DOHH2 (cell line): Measurements from ENCODE around the gene ABCG1.

ENCODE experiments used
- H3F3A ChIP-seq: fragments of 200-600 bp; sonication (generic), shearing (Covaris generic); 2 replicates; pipeline ENCODE4 v1.6.0; 2016; ENCODE audit warnings: antibody characterized with exemption, mild to moderate bottlenecking; ENCODE audit not compliant: control insufficient read depth, insufficient read depth
- H3K27ac ChIP-seq: fragments of 200-600 bp; sonication (generic); 2 replicates; pipeline ENCODE4 v1.5.1; 2014; ENCODE audit warnings: low read depth, mild to moderate bottlenecking, low read length, moderate library complexity
- H3K27me3 ChIP-seq: fragments of 200-600 bp; sonication (generic); 2 replicates; pipeline ENCODE4 v1.6.1; 2014; ENCODE audit warnings: mild to moderate bottlenecking, low read length, mixed read lengths; ENCODE audit not compliant: control insufficient read depth
- H3K36me3 ChIP-seq: fragments of 200-600 bp; sonication (generic); 2 replicates; pipeline ENCODE4 v1.6.1; 2014; ENCODE audit warnings: mild to moderate bottlenecking, low read length, moderate library complexity, mixed read lengths; ENCODE audit not compliant: control insufficient read depth
- H3K4me1 ChIP-seq: fragments of 200-600 bp; sonication (generic); 2 replicates; pipeline ENCODE4 v1.6.1; 2014; ENCODE audit warnings: mild to moderate bottlenecking, low read length, mixed read lengths; ENCODE audit not compliant: control insufficient read depth
- H3K4me2 ChIP-seq: fragments of 200-600 bp; sonication (generic); 2 replicates; pipeline ENCODE4 v1.6.0; 2014; ENCODE audit warnings: mild to moderate bottlenecking, low read length, moderate library complexity
- H3K4me3 ChIP-seq: fragments of 200-600 bp; sonication (generic); 2 replicates; pipeline ENCODE4 v1.5.1; 2014; ENCODE audit warnings: mild to moderate bottlenecking, low read length, mixed read lengths
- H3K79me2 ChIP-seq: fragments of 200-600 bp; sonication (generic); 2 replicates; pipeline ENCODE4 v1.6.1; 2014; ENCODE audit warnings: mild to moderate bottlenecking, low read length, mixed read lengths; ENCODE audit not compliant: control insufficient read depth
- H3K9me2 ChIP-seq: fragments of 200-600 bp; sonication (generic); replicated peaks from 2 replicates; pipeline ENCODE4 v1.6.1; 2014; ENCODE audit warnings: mild to moderate bottlenecking, low read length, mixed read lengths; ENCODE audit not compliant: control insufficient read depth
- H3K9me3 ChIP-seq: fragments of 200-600 bp; sonication (generic); 2 replicates; pipeline ENCODE4 v1.6.1; 2014; ENCODE audit warnings: antibody characterized with exemption, low read length, mixed read lengths; ENCODE audit not compliant: control insufficient read depth, insufficient read depth
- H4K20me1 ChIP-seq: fragments of 200-600 bp; sonication (generic); 2 replicates; pipeline ENCODE4 v1.6.0; 2014; ENCODE audit warnings: low read depth, mild to moderate bottlenecking, antibody characterized with exemption, low read length, moderate library complexity; ENCODE audit not compliant: control insufficient read depth, insufficient read depth
- CTCF ChIP-seq: fragments of 200-600 bp; sonication (generic); IDR thresholded peaks from one replicate; pipeline ENCODE4 v1.5.1; 2014; ENCODE audit warnings: antibody characterized with exemption, mild to moderate bottlenecking, low read depth, low read length; ENCODE audit not compliant: poor library complexity, severe bottlenecking
- EZH2phosphoT487 ChIP-seq: fragments of 200-600 bp; sonication (generic); IDR thresholded peaks from 2 replicates; pipeline ENCODE4 v1.6.1; 2017; ENCODE audit warnings: borderline replicate concordance, mild to moderate bottlenecking, antibody characterized with exemption, low read length, moderate library complexity, mixed read lengths

Gene ABCG1

DNA sequence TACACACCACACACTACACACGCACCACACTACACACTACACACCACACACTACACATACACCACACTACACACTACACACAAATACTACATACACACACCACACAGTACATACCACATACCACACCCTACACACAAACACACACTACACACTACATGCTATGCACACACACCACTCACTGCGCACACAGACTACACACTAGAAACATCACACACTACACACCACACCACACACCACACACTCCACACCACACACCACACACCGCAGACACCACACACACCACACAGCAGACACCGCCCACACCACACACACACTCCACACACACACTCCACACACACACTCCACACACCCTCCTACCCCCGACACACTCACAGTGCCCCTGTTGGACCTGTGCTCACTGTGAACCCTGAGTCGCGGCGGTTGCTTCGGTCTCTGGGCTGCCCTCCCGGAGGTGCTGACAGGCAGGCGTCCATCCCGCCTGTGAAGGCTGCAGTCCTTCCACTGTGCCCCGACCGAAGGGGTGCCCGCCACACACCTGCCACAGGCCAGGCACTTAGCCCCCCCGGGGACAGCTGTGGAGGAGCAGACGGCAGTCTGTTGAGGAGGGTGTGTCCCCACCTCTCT, 74.8 kb downstream of the ABCG1 start:
- H3K79me2 ChIP-seq: no peaks in the 10 kb centered on the region
- H4K20me1 ChIP-seq: no peaks in the 10 kb centered on the region
- H3K9me2 ChIP-seq: no peaks in the 10 kb centered on the region
- no peaks in the 10 kb centered on the region for H3K36me3 ChIP-seq
- H3F3A ChIP-seq: no peaks in the 10 kb centered on the region
- H3K27ac ChIP-seq: no peak overlapping the region
- no peak overlapping the region for H3K4me2 ChIP-seq
- TF ChIP-seq EZH2phosphoT487: no peak
- TF ChIP-seq CTCF: no peak
- no peaks in the 10 kb centered on the region for H3K27me3 ChIP-seq
- no peak overlapping the region for H3K4me3 ChIP-seq
- peaks cover 8% of the 10 kb centered on the region; the same call in 1 of the 2 replicates for H3K9me3 ChIP-seq
- no peaks in the 10 kb centered on the region for H3K4me1 ChIP-seq

GRCh38 chr21:42294273-42294880, 75.4 kb downstream of the ABCG1 start:
- no peak overlapping the region for H3K4me3 ChIP-seq
- H4K20me1 ChIP-seq: no peaks in the 10 kb centered on the region
- no peaks in the 10 kb centered on the region for H3F3A ChIP-seq
- H3K9me3 ChIP-seq: peaks cover 8% of the 10 kb centered on the region; the same call in 1 of the 2 replicates
- no peaks in the 10 kb centered on the region for H3K36me3 ChIP-seq
- no peaks in the 10 kb centered on the region for H3K79me2 ChIP-seq
- H3K27me3 ChIP-seq: no peaks in the 10 kb centered on the region
- no peaks in the 10 kb centered on the region for H3K4me1 ChIP-seq
- no peaks in the 10 kb centered on the region for H3K9me2 ChIP-seq
- H3K27ac ChIP-seq: no peak overlapping the region
- H3K4me2 ChIP-seq: no peak overlapping the region
- TF ChIP-seq EZH2phosphoT487: no peak
- no peak for TF ChIP-seq CTCF

DNA sequence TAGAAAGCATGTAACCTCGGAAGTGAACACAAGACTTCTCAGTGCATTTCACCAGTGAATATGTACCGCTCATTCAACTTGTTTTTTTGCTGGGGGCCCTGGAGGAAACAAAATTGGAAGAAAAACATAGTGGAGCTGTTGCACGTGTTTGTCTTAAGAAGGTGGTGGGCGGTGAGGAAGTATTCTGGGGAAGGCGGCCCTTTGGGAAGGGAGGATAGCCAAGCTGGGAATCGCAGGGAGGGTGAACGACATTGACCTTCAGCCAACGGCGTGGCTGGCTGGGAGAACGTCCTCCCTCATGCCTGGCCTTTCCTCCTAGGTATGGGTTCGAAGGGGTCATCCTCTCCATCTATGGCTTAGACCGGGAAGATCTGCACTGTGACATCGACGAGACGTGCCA, 76.9 kb downstream of the ABCG1 start:
- Histone ChIP-seq H3K4me1 (no peaks in the 10 kb centered on the region), H4K20me1 (no peaks in the 10 kb centered on the region), H3K9me2 (no peaks in the 10 kb centered on the region), H3K27ac (no peak overlapping the region), H3K4me3 (no peak overlapping the region), H3K27me3 (no peaks in the 10 kb centered on the region), H3K36me3 (no peaks in the 10 kb centered on the region), H3K79me2 (no peaks in the 10 kb centered on the region), H3F3A (no peaks in the 10 kb centered on the region), H3K9me3 (peaks cover 8% of the 10 kb centered on the region; the same call in 1 of the 2 replicates), H3K4me2 (no peak overlapping the region)
- TF ChIP-seq EZH2phosphoT487 (no peak), CTCF (no peak)
